K562 (cell line): ENCODE results near the gene PLXNA3. TPM values are rescaled to one million over a fixed set of nuclear protein-coding genes. Genes with fewer than 3 reads are reported as not detected.

Experiments used
- BCOR ChIP-seq: fragments of 450-650 bp; IDR thresholded peaks from 2 replicates; pipeline ENCODE4 v1.6.1; 2016
- CBX8 ChIP-seq: fragments of 200-600 bp; sonication (generic); IDR thresholded peaks from 2 replicates; pipeline ENCODE4 v1.6.1; 2012; ENCODE audit warnings: borderline replicate concordance, mixed run types, low read depth, mild to moderate bottlenecking, moderate library complexity, mixed read lengths, low read length, control low read depth, inconsistent platforms; ENCODE audit not compliant: poor library complexity, severe bottlenecking; ENCODE audit errors: extremely low read depth
- CHD4 ChIP-seq: fragments of 200-600 bp; sonication (generic); IDR thresholded peaks from 3 replicates; pipeline ENCODE4 v1.6.1; 2012; ENCODE audit warnings: low read depth, mild to moderate bottlenecking, mixed read lengths, low read length, inconsistent platforms; ENCODE audit not compliant: insufficient read depth, insufficient replicate concordance, poor library complexity, severe bottlenecking
- DDX20 ChIP-seq: fragments of 450-650 bp; IDR thresholded peaks from 2 replicates; pipeline ENCODE4 v1.6.1; 2016; ENCODE audit warnings: missing genetic modification characterization, low read depth, mild to moderate bottlenecking, missing compliant biosample characterization, moderate library complexity
- FUS ChIP-seq: fragments of 200-400 bp; formaldehyde crosslinking; optimal IDR thresholded peaks from 2 replicates; pipeline ENCODE3; 2017; ENCODE audit warnings: low read depth, low read length
- JUNB ChIP-seq: fragments of 450-650 bp; formaldehyde crosslinking; conservative IDR thresholded peaks from 2 replicates; pipeline ENCODE4 v1.4.0; 2020; ENCODE audit warnings: mild to moderate bottlenecking
- KLF6 ChIP-seq: fragments of 250-450 bp; sonication (Bioruptor Pico); IDR thresholded peaks from 2 replicates; pipeline ENCODE4 v1.4.0; 2020; ENCODE audit warnings: mild to moderate bottlenecking, moderate library complexity, borderline replicate concordance
- MED1 ChIP-seq: sonication (generic); formaldehyde crosslinking; IDR thresholded peaks from 2 replicates; pipeline ENCODE4 v1.8.1; 2023; ENCODE audit warnings: missing genetic modification reagents, borderline replicate concordance
- NFE2L1 ChIP-seq: fragments of 450-650 bp; IDR thresholded peaks from 2 replicates; pipeline ENCODE4 v1.6.1; 2016; ENCODE audit warnings: missing genetic modification characterization, low read depth, mild to moderate bottlenecking, missing compliant biosample characterization, moderate library complexity, borderline replicate concordance
- NFIC ChIP-seq: fragments of 450-650 bp; IDR thresholded peaks from 2 replicates; pipeline ENCODE4 v1.6.1; 2017; ENCODE audit warnings: mild to moderate bottlenecking, inconsistent platforms
- NR2F6 ChIP-seq: fragments of 450-650 bp; formaldehyde crosslinking; IDR thresholded peaks from 2 replicates; pipeline ENCODE4 v1.4.0; 2020; ENCODE audit warnings: mild to moderate bottlenecking
- POLR3G ChIP-seq: IDR thresholded peaks from 2 replicates; pipeline ENCODE4 v1.6.1; 2011; ENCODE audit not compliant: insufficient read length, insufficient replicate concordance; ENCODE audit errors: extremely low read depth
- RAD51 ChIP-seq: fragments of 450-650 bp; IDR thresholded peaks from 2 replicates; pipeline ENCODE4 v1.7.1; 2016; ENCODE audit warnings: low read depth, mild to moderate bottlenecking, borderline replicate concordance
- RB1 ChIP-seq: fragments of 450-650 bp; IDR thresholded peaks from 2 replicates; pipeline ENCODE4 v1.6.1; 2017; ENCODE audit warnings: low read depth, mild to moderate bottlenecking
- SMARCA4 ChIP-seq: fragments of 450-650 bp; IDR thresholded peaks from 2 replicates; pipeline ENCODE4 v1.6.1; 2016
- SPI1 ChIP-seq: IDR thresholded peaks from 2 replicates; pipeline ENCODE4 v1.6.1; 2011; ENCODE audit warnings: low read depth, low read length, control low read depth, borderline replicate concordance
- SREBF2 ChIP-seq: sonication (generic); formaldehyde crosslinking; IDR thresholded peaks from 2 replicates; pipeline ENCODE4 v1.4.0; 2020; ENCODE audit warnings: mild to moderate bottlenecking, missing genetic modification reagents
- SRSF7 ChIP-seq: fragments of 200-400 bp; formaldehyde crosslinking; optimal IDR thresholded peaks from 2 replicates; pipeline ENCODE3; 2017; ENCODE audit warnings: mild to moderate bottlenecking, low read depth, low read length
- STAT5B ChIP-seq: fragments of 250-450 bp; sonication (Bioruptor Pico); IDR thresholded peaks from 2 replicates; pipeline ENCODE4 v1.8.0; 2021; ENCODE audit warnings: mild to moderate bottlenecking, inconsistent platforms
- TAF15 ChIP-seq: fragments of 200-400 bp; formaldehyde crosslinking; IDR thresholded peaks from 2 replicates; pipeline ENCODE4 v1.6.1; 2017; ENCODE audit warnings: mild to moderate bottlenecking, low read depth, low read length, moderate library complexity
- TAF7 ChIP-seq: fragments of 450-650 bp; IDR thresholded peaks from 2 replicates; pipeline ENCODE4 v1.6.1; 2016; ENCODE audit warnings: missing genetic modification characterization, missing compliant biosample characterization
- ZBTB17 ChIP-seq: fragments of 450-650 bp; formaldehyde crosslinking; IDR thresholded peaks from 2 replicates; pipeline ENCODE4 v1.4.0; 2020; ENCODE audit warnings: mild to moderate bottlenecking
- ZNF124 ChIP-seq: sonication (generic); formaldehyde crosslinking; IDR thresholded peaks from 2 replicates; pipeline ENCODE4 v1.8.1; 2022; ENCODE audit warnings: missing genetic modification reagents
- ZNF316 ChIP-seq: fragments of 450-650 bp; IDR thresholded peaks from 2 replicates; pipeline ENCODE4 v1.6.1; 2016
- ZNF589 ChIP-seq: fragments of 200-800 bp; sonication (Bioruptor generic); IDR thresholded peaks from 2 replicates; pipeline ENCODE4 v1.6.1; 2016; ENCODE audit warnings: low read depth, missing genetic modification characterization, missing compliant biosample characterization
- ZNF699 ChIP-seq: fragments of 250-450 bp; sonication (Bioruptor Pico); IDR thresholded peaks from 2 replicates; pipeline ENCODE4 v1.8.0; 2021; ENCODE audit warnings: mild to moderate bottlenecking, moderate library complexity; ENCODE audit not compliant: insufficient replicate concordance
- ZNF778 ChIP-seq: fragments of 450-650 bp; formaldehyde crosslinking; IDR thresholded peaks from 2 replicates; pipeline ENCODE4 v1.4.0; 2020; ENCODE audit warnings: mild to moderate bottlenecking, moderate library complexity
- polyA plus RNA-seq, 8 experiments: library from polyadenylated mRNA; depleted of rRNA in 4 of 8; stranded (reverse) in 5 of 8; unstranded in 3 of 8; fragments of >200 nt; fragmentation: Nextera tagmentation in 2 of 8; fragmentation: Illumina TruSeq in 1 of 8; extraction: Ambion mirVana in 2 of 8; extraction: Trizol in 1 of 8; gene quantifications; 2 replicates each; pipeline versions ENCODE4 v1.2.1 to v1.2.3, GENCODE V29; 2011 to 2014; ENCODE audit warnings: inconsistent platforms in 1 of 8, missing spikeins in 1 of 8
- total RNA-seq, 7 experiments: library from RNA; depleted of rRNA in 6 of 7; stranded (reverse); fragments of >200 nt in 6 of 7; fragmentation: Illumina TruSeq in 2 of 7; extraction: Trizol in 2 of 7; gene quantifications; 2 replicates each; pipeline versions ENCODE4 v1.2.1 to v1.2.3, GENCODE V29; 2011 to 2021; ENCODE audit warnings: low replicate concordance in 1 of 7
- TF ChIP-seq, protein P1 (sequence below): sonication (generic); formaldehyde crosslinking; IDR thresholded peaks from 2 replicates; pipeline ENCODE4 v1.8.0; 2022; ENCODE audit warnings: mild to moderate bottlenecking, missing genetic modification reagents

Gene PLXNA3
- total and polyA plus RNA-seq, 9 of the 15 experiments (the other 6 are each of a cell fraction or from before 2014, with no cell fraction given), result 0.32 to 47.8 (median 7.5) TPM

- no peak for TF ChIP-seq CBX8
- no peak for TF ChIP-seq ZBTB17 (CRISPR knock-in tag)
- no peak for TF ChIP-seq JUNB (CRISPR knock-in tag)
- no peak for TF ChIP-seq ZNF699
- TF ChIP-seq ZNF316, result no peak
- no peak for TF ChIP-seq CHD4
- no peak for TF ChIP-seq FUS
- peak; percentile 77; the same call in 1 of the 2 replicates for TF ChIP-seq RB1
- TF ChIP-seq, protein P1, sequence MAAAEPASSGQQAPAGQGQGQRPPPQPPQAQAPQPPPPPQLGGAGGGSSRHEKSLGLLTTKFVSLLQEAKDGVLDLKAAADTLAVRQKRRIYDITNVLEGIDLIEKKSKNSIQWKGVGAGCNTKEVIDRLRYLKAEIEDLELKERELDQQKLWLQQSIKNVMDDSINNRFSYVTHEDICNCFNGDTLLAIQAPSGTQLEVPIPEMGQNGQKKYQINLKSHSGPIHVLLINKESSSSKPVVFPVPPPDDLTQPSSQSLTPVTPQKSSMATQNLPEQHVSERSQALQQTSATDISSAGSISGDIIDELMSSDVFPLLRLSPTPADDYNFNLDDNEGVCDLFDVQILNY (CRISPR knock-in tag), result no peak
- no peak for TF ChIP-seq NFE2L1 (tag)
- no peak for TF ChIP-seq SRSF7
- no peak for TF ChIP-seq SREBF2
- TF ChIP-seq TAF7 (tag), result 0 out of 2 replicates have a peak, but pooled peaks have one; percentile 24
- no peak for TF ChIP-seq RAD51
- TF ChIP-seq MED1 (CRISPR knock-in tag), result no peak
- no peak for TF ChIP-seq POLR3G
- TF ChIP-seq TAF15, result no peak
- TF ChIP-seq ZNF124 (CRISPR knock-in tag), result no peak
- TF ChIP-seq BCOR, result no peak
- no peak for TF ChIP-seq ZNF589
- TF ChIP-seq SMARCA4, result no peak
- TF ChIP-seq DDX20 (tag), result no peak
- no peak for TF ChIP-seq SPI1
- TF ChIP-seq NFIC, result no peak
- TF ChIP-seq KLF6 (CRISPR knock-in tag), result no peak
- no peak for TF ChIP-seq NR2F6
- no peak for TF ChIP-seq ZNF778
- TF ChIP-seq STAT5B (CRISPR knock-in tag), result no peak
Observed at GRCh38 chrX:154436983-154437752, 20.9 kb upstream of the PLXNA3 start, which contains the start of gene GDI1 (continued).
